ENCODE measurements around the gene AXIN1.
"Not testable (repeated sequence)": the region's sequence is repeated elsewhere in the genome, so short reads cannot be mapped to it uniquely, and the experiment has no call there.

AXIN1 gene

GRCh38 chr16:381789-382717 lies 29.5 kb upstream of the AXIN1 start, which contains the start of gene PGAP6:
PGAP6 (minus strand) TSS chr16:381978; CDS start chr16:381821, 157 bp downstream.
- no peak for DNase-seq

- no peak for DNase-seq
Measured at GRCh38 chr16:381012-381788, 28.7 kb upstream of the AXIN1 start.

GRCh38 chr16:380762-381011 lies 28.2 kb upstream of the AXIN1 start:
- DNase-seq: no peak

- DNase-seq: no peak
Measured at GRCh38 chr16:379961-380761, 27.6 kb upstream of the AXIN1 start.

GRCh38 chr16:379183-379960 lies 26.8 kb upstream of the AXIN1 start:
- no peak for DNase-seq

- no peak for DNase-seq
Measured at GRCh38 chr16:378821-379182, 26.3 kb upstream of the AXIN1 start.

GRCh38 chr16:378113-378820 lies 25.7 kb upstream of the AXIN1 start:
- not testable (repeated sequence) for DNase-seq

GRCh38 chr16:377419-377951 lies 25.0 kb upstream of the AXIN1 start:
- no peak for DNase-seq

GRCh38 chr16:376817-377418 lies 24.4 kb upstream of the AXIN1 start:
- DNase-seq: no peak

GRCh38 chr16:375927-376816 lies 23.6 kb upstream of the AXIN1 start:
- DNase-seq: no peak

- no peak for DNase-seq
Measured at GRCh38 chr16:375212-375611, 22.7 kb upstream of the AXIN1 start.

- no peak for DNase-seq
Measured at GRCh38 chr16:374616-374926, 22.0 kb upstream of the AXIN1 start.

- no peak for DNase-seq
Measured at GRCh38 chr16:373848-374615, 21.5 kb upstream of the AXIN1 start.

GRCh38 chr16:373020-373598 lies 20.6 kb upstream of the AXIN1 start:
- DNase-seq: no peak

- no peak for DNase-seq
Measured at GRCh38 chr16:372302-372983, 19.9 kb upstream of the AXIN1 start.

GRCh38 chr16:371515-372301 lies 19.2 kb upstream of the AXIN1 start:
- peak; percentile 91 for DNase-seq

GRCh38 chr16:370979-371514 lies 18.5 kb upstream of the AXIN1 start:
- no peak for DNase-seq
